DMS 273 (cell line): ENCODE measurements around the gene OR8S1.
A peak's percentile ranks its signal among the peaks of the same experiment; 100 is the strongest.
"Not testable (repeated sequence)": the region's sequence is repeated elsewhere in the genome, so short reads cannot be mapped to it uniquely, and the experiment has no call there.

Source experiments
- DNase-seq: peaks from one replicate; lab custom pipeline; 2025; ENCODE audit not compliant: unreplicated experiment; lab: John Stamatoyannopoulos, UW

OR8S1 gene, protein sequence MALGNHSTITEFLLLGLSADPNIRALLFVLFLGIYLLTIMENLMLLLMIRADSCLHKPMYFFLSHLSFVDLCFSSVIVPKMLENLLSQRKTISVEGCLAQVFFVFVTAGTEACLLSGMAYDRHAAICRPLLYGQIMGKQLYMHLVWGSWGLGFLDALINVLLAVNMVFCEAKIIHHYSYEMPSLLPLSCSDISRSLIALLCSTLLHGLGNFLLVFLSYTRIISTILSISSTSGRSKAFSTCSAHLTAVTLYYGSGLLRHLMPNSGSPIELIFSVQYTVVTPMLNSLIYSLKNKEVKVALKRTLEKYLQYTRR

DNA sequence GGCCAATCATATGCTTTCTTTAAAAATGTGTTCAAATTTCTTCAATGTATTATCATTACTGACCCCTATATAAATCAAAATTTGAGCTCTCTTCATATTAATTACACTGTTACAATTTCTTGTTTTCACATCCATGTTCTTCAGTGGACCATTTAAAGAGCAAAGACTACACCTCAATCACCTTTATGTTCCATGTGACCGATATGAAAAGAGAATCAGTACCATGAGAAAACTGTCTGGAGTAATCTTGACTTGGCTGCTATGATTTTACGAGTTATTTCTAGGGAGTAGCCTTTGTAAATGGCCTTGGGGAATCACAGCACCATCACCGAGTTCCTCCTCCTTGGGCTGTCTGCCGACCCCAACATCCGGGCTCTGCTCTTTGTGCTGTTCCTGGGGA is at the start of gene OR8S1:
OR8S1 (plus strand) TSS at position 301 of the 400 bp plus-strand sequence; CDS start at position 301, 0 bp downstream.
- DNase-seq: no peak

DNA sequence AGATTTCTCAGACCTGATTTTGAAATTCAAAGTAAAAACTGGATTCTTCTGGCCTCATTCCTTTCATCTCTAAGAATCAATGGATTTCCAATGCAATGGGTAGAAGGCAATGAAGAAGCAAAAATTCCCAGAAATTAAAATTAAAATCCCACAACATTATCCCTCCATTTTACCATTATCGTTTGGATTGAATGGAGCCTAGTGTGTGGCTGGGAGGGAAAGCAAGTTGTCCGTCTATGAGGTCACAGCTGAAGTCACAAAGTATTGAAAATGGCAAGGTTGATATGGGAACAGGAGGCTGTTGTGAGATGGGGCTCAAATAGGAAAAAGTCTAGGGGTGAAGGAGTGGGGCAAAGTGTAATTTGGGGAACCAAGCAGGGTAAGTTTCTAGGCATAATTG is 43.2 kb upstream of the OR8S1 start, which contains the start of gene C12orf54:
C12orf54 (plus strand) TSS at position 301 of the 400 bp plus-strand sequence. CDS start 799 bp downstream, outside the sequence.
- DNase-seq: no peak

DNA sequence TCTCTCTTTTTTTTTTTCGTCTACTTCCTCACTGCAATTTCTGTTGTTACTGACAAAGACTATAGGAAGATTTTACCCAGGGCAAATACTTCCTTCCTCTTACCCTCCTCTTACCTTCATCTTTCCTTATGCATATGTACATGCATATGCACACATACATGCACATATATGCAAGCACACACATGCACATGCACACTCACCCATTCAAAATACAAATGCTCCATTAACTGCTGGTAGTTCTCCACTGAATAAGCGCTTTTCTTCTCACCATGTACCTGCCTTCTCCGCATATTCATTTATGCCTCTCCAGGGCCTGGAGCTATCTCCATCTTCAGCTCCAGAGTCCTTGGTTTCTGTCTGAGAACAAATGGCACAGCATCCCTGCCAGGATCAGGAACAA is 42.5 kb upstream of the OR8S1 start:
- no peak for DNase-seq

DNA sequence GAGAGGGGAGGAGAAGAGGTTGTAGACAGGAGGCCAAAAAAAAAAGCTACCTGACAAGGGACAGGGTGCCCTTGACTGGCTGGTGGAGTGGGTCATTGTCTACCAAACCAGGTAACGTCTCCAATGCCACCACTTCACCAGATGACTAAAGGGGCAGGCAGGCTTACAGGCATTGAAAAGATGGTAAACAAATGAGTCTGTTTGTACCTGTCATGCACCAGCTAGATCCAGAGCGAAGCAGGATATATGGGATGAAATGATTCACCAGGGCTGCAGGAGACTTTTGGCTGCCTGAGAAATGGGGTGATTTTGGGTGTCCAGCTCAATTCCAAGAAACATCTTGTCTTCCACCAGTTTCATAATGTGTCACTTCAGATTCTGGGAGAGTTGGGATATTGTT is 39.2 kb upstream of the OR8S1 start:
- DNase-seq: no peak

DNA sequence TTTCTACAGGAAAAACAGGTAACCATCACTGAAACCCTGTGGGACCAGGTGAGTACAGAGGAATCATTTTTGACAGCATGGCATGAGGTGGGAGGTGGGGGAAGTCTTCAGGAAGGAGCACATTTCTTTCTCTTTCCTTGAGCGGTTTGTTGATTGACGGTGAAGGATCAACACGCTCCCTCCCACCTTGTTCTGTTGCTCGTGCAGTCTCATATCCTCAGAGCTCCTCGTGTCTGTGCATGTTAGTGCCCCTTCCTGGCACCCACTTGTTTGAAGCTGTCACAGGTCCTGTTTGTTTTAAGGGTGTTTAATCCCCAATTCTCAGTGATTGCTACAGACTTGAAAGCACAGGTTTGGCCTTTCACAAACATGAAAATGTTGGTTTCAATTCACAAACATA is 38.8 kb upstream of the OR8S1 start:
- DNase-seq: no peak

DNA sequence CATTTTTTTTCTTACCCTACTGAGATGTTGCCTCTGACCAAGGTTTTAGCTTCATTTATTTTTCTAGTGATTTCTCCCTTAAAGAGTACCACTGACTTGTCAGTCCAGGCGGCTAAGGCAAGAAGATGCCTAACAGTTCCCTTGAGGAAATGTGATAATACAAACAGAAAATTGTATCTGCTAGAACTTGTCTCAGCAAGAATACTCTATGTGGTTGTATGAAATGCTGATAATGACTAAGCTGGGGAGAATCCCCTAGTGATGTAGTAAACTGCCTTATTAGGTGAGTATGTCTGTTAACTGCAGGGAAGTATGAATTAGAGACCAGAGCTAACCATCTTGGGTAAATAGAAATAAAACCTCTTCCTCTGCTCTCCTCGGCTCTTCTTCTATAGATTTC is 36.4 kb upstream of the OR8S1 start:
- no peak for DNase-seq

DNA sequence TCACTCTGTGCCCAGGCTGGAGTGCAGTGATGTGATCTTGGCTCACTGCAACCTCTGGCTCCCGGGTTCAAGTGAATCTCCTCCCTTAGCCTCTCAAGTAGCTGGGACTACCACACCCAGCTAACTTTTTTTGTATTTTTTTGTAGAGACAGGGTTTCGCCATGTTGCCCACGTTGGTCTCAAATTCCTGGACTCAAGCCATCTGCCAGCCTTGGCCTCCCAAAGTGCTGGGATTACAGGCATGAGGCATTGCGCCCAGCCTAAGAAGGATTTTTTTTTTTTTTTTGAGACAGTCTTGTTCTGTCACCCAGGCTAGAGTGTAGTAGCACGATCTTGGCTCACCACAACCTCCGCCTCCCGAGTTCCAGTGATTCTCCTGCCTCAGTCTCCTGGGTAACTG is 36.0 kb upstream of the OR8S1 start:
- not testable (repeated sequence) for DNase-seq

DNA sequence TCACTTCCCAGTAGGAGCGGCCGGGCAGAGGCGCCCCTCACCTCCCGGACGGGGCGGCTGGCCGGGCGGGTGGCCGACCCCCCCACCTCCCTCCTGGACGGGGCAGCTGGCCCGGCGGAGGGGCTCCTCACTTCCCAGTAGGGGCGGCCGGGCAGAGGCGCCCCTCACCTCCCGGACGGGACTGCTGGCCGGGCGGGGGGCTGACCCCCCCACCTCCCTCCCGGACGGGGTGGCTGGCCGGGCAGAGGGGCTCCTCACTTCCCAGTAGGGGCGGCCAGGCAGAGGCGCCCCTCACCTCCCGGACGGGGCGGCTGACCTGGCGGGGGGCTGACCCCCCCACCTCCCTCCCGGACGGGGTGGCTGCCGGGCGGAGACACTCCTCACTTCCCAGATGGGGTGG is 25.2 kb upstream of the OR8S1 start:
- DNase-seq: not testable (repeated sequence)

DNA sequence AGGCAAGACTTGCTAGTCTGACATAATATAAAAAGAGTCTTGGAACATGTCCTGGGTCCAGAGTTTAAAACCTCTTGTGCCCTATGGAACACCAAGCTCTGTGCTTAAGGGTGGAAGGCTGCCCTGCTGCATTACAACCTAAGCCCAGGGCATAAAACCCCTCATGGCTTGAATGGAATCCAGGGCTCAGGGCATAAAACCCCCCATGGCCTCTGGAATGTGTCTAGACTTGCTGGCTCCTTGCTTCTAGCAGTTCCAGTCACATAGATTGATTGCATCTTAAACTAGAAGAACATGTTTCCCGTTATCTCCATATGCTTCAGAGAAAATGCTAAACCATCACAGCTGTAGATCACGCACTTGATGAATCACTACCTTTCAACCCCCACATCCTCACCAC is 18.6 kb upstream of the OR8S1 start:
- not testable (repeated sequence) for DNase-seq

DNA sequence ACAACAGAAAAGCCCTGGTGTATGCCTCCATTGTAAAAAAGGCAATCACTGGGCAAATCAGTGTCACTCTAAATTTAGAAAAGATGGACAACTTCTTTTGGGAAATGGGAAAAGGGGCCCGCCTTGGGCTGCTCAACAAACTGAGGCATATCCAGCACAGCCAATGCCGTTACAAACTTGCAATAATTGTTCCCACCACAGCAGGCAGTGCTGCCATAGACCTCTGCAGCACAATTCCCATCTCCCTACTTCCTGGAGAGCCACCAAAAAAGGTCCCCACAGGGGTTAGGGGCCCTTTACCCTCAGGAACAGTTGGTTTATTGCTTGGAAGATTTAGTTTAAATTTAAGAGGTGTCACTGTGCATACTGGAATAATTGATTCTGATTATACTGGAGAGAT is 16.4 kb upstream of the OR8S1 start:
- DNase-seq: no peak

DNA sequence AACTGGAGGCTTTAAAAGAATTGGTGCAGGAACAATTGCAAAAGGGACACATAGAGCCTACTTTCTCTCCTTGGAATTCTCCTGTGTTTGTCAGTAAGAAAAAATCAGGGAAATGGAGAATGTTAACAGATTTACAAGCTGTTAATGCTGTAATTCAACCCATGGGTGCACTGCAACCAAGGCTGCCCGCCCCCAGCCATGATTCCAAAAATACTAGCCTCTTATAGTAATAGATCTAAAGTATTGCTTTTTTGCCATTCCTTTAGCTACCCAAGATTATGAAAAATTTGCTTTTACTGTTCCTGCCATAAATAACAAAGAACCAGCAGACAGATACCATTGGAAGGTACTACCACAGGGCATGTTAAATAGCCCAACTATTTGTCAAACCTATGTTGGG is 15.3 kb upstream of the OR8S1 start:
- no peak for DNase-seq

DNA sequence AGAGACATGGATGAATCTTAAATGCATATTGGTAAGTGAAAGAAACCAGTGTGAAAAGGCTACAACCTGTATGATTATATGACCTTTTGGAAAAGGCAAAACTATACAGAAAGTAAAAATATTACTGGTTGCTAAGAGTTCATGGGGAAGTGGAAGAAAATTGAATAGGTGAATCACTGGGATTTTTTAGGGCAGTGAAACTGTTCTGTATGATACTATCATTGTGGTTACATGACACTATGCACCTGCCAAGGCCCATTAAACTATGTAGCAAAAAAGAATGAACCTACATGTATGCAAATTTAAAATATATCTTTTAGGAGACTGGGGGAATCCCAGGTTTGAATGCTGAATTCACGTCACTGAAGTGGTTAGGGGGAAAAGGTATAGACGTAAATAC is 12.6 kb upstream of the OR8S1 start:
- DNase-seq: no peak

DNA sequence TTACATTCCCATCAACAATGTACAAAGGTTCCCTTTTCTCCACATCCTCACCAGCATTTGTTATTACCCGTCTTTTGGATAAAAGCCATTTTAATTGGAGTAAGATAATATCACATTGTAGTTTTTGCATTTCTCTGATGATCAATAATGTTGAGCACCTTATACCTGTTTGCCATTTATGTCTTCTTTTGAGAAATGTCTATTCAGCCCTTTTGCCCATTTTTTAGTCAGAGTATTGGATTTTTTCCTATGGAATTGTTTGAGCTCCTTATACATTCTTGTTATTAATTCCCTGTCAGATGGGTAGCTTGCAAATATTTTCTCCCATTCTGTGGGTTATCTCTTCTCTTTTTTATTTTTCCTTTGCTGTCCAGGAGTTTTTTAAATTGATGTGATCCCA is 10.7 kb upstream of the OR8S1 start:
- DNase-seq: no peak

DNA sequence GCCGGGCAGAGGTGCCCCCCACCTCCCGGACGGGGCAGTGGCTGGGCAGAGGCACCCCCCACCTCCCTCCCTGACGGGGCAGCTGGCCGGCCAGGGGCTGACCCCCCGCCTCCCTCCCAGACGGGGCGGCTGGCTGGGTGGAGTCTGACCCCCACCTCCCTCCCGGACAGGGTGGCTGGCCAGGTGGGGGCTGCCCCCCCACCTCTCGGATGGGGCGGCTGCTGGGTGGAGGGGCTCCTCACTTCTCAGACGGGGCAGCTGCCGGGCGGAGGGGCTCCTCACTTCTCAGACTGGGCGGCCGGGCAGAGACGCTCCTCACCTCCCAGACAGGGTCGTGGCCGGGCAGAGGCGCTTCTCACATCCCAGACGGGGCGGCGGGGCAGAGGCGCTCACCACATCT is 5.1 kb upstream of the OR8S1 start:
- DNase-seq: not testable (repeated sequence)

DNA sequence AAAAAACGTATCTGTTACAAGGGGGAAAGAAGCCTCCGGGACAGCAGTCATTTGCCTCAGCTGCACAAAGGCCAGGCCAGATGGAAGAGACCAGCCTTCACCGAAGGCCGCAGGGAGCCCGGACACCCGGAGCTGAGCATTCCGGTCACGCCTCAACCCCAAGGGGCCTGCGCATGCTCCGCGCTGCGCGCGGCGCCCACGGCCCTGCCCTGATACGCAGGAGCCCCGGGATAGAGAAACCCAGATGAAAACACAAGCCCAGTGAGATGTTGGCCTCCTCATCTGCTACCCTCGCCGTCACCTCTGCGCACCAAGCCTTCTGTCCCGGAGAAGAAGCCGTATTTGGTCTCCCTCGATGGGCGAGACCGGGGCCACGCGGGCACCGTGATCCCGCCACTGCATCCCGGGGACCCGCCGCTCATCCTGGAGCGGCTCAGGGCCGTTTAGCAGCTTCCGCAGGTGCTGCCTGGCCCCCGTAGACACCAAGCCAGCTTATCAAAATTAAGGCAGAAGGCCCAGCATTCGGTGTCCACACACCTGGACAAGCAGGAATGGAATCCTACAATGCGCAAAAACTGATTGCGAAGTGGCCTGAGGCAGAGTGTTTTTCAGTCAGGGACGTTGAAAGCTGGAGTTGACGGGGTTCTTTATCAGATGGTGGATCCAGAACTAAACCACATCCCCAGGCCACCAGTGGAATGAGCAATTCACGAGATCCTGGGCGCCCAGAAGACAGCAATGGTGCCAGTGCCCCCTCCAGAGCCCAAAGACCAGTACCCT is 2.6 kb downstream of the OR8S1 start:
- no peak for DNase-seq

DNA sequence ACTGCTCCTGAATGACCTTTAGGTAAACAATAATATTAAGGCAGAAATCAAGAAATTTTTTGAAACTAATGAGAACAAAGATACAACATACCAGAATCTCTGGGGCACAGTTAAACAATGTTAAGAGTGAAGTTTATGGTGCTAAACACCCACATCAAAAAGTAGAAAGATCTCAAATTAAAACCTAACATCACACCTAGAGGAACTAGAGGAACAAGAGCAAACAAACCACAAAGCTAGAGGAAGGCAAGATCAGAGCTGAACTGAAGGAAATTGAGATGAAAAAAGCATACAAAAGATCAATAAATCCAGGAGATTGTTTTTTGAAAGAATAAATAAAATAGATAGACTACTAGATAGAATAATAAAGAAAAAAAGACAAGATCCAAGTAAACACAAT is 7.2 kb downstream of the OR8S1 start:
- DNase-seq: no peak

DNA sequence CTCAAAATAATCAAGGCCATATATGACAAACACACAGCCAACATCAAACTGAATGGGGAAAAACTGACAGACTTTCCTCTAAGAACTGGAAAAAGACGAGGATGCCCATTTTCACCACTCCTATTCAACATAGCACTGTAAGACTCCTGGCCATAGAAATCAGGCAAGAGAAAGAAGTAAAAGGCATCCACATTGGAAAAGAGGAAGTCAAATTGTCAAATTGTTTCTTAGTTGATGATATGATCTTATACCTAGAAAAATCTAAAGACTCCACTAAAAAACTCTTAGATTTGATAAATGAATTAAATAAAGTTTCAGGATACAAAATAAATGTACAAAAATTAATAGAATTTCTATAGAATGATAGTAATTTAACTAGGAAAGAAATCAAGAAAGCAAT is 11.2 kb downstream of the OR8S1 start:
- DNase-seq: no peak

DNA sequence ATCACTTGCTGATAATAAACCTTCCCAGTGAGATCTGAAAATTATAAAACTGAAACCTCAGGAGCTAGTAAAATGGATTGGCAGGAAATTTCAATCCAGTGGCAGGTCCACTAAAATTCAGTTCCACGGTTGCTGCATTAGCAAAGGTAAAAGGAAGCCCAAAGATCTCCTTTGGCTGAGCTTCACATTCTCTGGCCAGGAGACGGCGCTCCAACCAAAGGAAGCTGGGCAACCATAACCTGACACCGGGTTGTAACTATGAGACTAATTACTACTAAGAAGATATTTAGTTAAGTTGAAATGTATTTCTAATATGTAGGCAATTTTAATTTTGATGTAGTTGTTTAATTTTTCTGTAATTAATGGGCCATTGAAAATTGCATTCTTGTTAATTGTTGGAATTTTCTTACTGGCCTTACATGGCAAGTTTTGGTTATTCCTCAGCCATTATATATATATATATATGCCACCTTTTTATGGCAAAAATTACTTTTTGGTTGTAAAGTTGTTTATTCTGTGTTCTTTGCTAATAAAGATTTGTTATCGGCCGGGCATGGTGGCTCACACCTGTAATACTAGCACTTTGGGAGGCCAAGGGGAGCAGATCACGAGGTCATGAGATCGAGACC is 17.0 kb downstream of the OR8S1 start:
- DNase-seq: peak; percentile 63

DNA sequence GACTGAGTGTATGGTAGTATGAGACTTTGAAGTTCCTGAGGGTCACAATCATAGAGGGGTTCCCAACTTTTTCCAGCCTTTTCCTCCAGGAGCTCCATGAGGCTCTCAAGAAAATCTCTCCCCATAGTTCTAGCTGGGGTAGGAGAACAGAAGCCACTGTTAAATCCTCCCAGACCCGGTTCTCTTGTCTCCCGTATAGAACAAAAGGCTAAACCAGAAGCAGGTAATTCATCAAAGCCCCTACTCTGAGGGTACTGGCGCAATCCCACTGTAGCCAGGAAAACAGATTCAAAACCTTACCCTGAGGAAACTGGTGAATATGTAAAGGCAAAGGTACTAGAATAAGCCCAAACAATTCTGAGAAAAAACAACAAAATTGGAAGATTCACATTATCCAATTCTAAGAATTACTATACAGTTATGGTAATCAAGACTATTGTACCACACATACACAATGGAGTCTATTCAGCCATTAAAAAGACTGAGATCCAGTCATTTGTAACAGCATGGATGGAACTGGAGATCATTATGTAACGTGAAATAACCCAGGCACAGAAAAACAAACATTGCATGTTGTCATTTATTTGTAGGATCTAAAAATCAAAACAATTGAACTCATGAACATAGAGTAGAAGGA is 20.5 kb downstream of the OR8S1 start:
- no peak for DNase-seq

DNA sequence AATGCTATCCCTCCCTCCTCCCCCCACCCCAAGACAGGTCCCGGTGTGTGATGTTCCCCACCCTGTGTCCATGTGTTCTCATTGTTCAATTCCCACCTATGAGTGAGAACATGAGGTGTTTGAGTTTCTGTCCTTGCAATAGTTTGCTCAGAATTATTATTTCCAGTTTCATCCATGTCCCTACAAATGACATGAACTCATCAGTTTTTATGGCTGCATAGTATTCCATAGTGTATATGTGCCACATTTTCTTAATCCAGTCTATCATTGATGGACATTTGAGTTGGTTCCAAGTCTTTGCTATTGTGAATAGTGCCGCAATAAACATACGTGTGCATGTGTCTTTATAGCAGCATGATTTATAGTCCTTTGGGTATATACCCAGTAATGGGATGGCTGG is 21.6 kb downstream of the OR8S1 start:
- not testable (repeated sequence) for DNase-seq

DNA sequence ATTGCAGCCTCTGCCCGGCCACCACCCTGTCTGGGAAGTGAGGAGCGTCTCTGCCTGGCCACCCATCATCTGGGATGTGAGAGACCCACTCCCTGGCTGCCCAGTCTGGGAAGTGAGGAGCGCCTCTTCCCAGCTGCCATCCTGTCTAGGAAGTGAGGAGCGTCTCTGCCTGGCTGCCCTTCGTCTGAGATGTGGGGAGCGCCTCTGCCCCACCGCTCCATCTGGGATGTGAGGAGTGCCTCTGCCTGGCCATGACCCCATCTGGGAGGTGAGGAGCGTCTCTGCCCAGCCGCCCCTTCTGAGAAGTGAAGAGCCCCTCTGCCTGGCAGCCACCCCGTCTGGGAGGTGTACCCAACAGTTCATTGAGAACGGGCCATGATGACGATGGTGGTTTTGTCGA is 26.2 kb downstream of the OR8S1 start:
- DNase-seq: not testable (repeated sequence)
